ENCODE data around the gene ZNF516.
A peak's percentile ranks its signal among the peaks of the same experiment; 100 is the strongest.

Gene ZNF516

DNA sequence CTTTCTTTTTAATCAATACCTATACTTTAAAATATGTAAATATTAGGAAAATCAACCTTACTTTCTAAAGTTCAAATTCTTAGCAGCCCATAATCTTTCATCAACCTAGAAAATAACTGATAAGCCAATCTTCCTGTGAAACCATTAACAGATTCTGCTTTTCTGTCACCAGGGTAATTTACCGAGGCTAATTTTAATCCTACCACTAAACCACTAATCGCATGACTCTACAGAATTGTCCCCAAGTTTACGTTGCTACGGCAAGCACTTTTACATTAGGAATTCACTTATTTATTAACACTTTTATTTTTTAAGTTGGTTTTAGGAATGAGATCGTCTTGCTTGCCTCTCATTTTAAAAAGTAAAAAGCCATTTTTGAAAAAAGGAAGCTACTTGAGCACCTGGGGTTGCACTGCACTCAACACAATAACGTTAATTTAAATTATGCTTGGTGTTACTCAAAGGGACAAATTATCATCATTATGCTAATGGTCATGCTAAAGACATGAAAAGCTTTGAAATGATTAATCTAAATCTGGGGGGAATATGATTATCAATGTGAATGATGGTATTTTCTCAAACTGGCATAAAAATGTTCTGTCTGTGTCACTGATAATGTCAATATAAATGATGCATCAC, 10.2 kb downstream of the ZNF516 start:
- Histone ChIP-seq H3K9ac (ENCODE audit: low read length) (no peak overlapping the region), H4K8ac (ENCODE audit: low read length) (no peak overlapping the region), H3K4ac (ENCODE audit: low read depth in 1 of 2, low read length in 2 of 2) (no peak overlapping the region), H3K9me3 (ENCODE audit: control insufficient read depth, low read length) (no peaks in the 10 kb centered on the region), H2BK15ac (ENCODE audit: low read depth, poor library complexity, severe bottlenecking) (no peak overlapping the region), H4K91ac (ENCODE audit: low read length) (no peak overlapping the region), H2BK5ac (ENCODE audit: low read depth, low read length, poor library complexity, severe bottlenecking) (no peak overlapping the region), H3K27ac (ENCODE audit: low read length, poor library complexity, severe bottlenecking) (no peak overlapping the region), H3K4me2 (ENCODE audit: low read length, poor library complexity, severe bottlenecking) (no peak overlapping the region), H3K4me3 (ENCODE audit: insufficient read depth in 1 of 2, low read depth in 1 of 2, low read length in 2 of 2) (no peak overlapping the region), H3K14ac (ENCODE audit: low read length in 2 of 2) (no peak overlapping the region), H2BK120ac (ENCODE audit: low read depth, low read length) (no peak overlapping the region), H2AK5ac (ENCODE audit: low read length, severe bottlenecking) (no peak overlapping the region), H2BK12ac (ENCODE audit: low read length in 2 of 2) (no peak overlapping the region), H2AFZ (ENCODE audit: low read depth, low read length) (no peak overlapping the region), H3K27me3 (ENCODE audit: control insufficient read depth in 1 of 2, insufficient read depth in 1 of 2, low read length in 2 of 2) (no peaks in the 10 kb centered on the region), H3K18ac (ENCODE audit: low read depth in 1 of 2, low read length in 2 of 2) (no peak overlapping the region), H3K36me3 (ENCODE audit: control insufficient read depth in 1 of 2, insufficient read depth in 2 of 2, low read depth in 1 of 2, low read length in 2 of 2) (peaks cover 10 to 20% of the 10 kb centered on the region in 2 experiments), H3K23ac (ENCODE audit: low read length in 2 of 2) (no peak overlapping the region), H3K4me1 (ENCODE audit: control insufficient read depth, insufficient read depth, low read depth, low read length) (peaks cover 19% of the 10 kb centered on the region), H3K79me1 (replicated peaks; ENCODE audit: low read length, poor library complexity, severe bottlenecking) (peaks cover 20% of the 10 kb centered on the region)
- 84% methylated on average over 4 of the region's 6 CpGs for WGBS
- DNase-seq: no peak

DNA sequence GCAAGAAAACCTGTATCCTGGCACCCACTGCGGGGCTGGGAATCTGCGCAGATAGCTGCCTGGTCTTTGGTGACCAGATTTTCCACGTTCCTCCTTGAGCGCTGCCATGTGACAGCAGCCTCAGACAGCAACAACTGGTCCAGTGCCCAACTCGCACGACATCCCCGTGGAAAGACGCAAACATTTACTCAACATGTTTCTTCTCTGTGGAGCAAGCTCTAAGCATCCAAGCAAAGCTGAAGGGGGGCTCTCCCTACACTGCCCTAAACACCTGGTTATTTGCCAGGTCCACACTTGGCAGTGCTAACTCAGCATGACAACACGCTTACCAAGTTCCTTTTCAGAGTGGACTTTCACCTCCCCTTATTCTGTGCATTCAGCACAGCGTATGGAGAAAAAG, 11.3 kb downstream of the ZNF516 start:
- H3K9me3 ChIP-seq (ENCODE audit: control insufficient read depth, low read length): no peaks in the 10 kb centered on the region
- H2BK12ac ChIP-seq (ENCODE audit: low read length in 2 of 2): no peak overlapping the region
- H3K79me1 ChIP-seq (replicated peaks; ENCODE audit: low read length, poor library complexity, severe bottlenecking): peaks cover 25% of the 10 kb centered on the region

DNA sequence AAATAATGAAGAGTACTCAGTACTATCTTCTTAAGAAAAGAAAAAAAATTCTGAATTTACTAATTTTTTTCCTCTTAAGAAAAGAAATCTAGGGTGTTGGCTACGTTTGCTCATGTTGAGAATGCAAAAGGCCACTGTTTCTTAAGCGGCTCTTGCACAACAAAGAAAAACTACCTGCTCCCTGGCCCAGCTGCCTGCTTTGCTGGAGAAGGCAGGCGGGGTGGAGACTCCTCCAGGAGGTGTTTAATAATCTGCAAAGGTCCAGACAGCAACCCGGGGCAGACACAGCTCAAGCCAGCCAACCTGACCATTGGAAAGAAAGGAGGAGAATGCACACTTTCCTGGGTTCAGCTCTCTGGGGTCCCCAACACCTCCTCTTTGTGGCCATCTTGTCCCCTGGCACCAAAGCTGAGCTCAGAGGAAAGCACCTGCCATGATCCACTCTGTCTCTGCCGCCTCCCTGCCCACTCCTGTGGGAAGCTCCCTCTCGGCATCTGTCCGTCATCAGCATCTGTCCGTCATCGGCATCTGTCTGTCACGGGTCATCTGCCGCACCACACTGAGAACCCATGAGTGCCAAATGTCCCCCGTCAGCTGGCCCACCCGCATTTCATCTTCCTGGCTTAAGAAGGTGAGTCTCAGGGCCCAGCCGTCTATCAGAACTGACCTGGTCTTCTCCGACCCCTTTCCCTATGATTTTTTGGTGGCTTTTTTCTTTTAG, 11.9 kb downstream of the ZNF516 start:
- no peak overlapping the region for H2BK12ac ChIP-seq (ENCODE audit: low read length in 2 of 2)
- no peaks in the 10 kb centered on the region for H3K27me3 ChIP-seq (ENCODE audit: control insufficient read depth in 1 of 2, insufficient read depth in 1 of 2, low read length in 2 of 2)
- no peak overlapping the region for H3K4me3 ChIP-seq (ENCODE audit: insufficient read depth in 1 of 2, low read depth in 1 of 2, low read length in 2 of 2)
- H2BK5ac ChIP-seq (ENCODE audit: low read depth, low read length, poor library complexity, severe bottlenecking): no peak overlapping the region
- H2AK5ac ChIP-seq (ENCODE audit: low read length, severe bottlenecking): no peak overlapping the region
- H3K79me1 ChIP-seq (replicated peaks; ENCODE audit: low read length, poor library complexity, severe bottlenecking): peaks cover 25% of the 10 kb centered on the region
- DNase-seq: no peak
- no peak overlapping the region for H3K23ac ChIP-seq (ENCODE audit: low read length in 2 of 2)
- peaks cover 18% of the 10 kb centered on the region for H3K4me1 ChIP-seq (ENCODE audit: control insufficient read depth, insufficient read depth, low read depth, low read length)
- no peak overlapping the region for H3K4me2 ChIP-seq (ENCODE audit: low read length, poor library complexity, severe bottlenecking)
- no peak overlapping the region for H2BK120ac ChIP-seq (ENCODE audit: low read depth, low read length)
- H3K9ac ChIP-seq (ENCODE audit: low read length): no peak overlapping the region
- no peak overlapping the region for H3K4ac ChIP-seq (ENCODE audit: low read depth in 1 of 2, low read length in 2 of 2)
- peak overlapping the region; percentile 28 for H4K8ac ChIP-seq (ENCODE audit: low read length)
- no peak overlapping the region for H2AFZ ChIP-seq (ENCODE audit: low read depth, low read length)
- no peak overlapping the region for H2BK15ac ChIP-seq (ENCODE audit: low read depth, poor library complexity, severe bottlenecking)
- 99% methylated on average over 14 of the region's 15 CpGs for WGBS
- no peak overlapping the region for H3K27ac ChIP-seq (ENCODE audit: low read length, poor library complexity, severe bottlenecking)
- no peak overlapping the region for H3K18ac ChIP-seq (ENCODE audit: low read depth in 1 of 2, low read length in 2 of 2)
- H4K91ac ChIP-seq (ENCODE audit: low read length): no peak overlapping the region
- peaks cover 10 to 20% of the 10 kb centered on the region in 2 experiments for H3K36me3 ChIP-seq (ENCODE audit: control insufficient read depth in 1 of 2, insufficient read depth in 2 of 2, low read depth in 1 of 2, low read length in 2 of 2)
- no peak overlapping the region for H3K14ac ChIP-seq (ENCODE audit: low read length in 2 of 2)
- H3K9me3 ChIP-seq (ENCODE audit: control insufficient read depth, low read length): no peaks in the 10 kb centered on the region

More for the DNA sequence above, 11.3 kb downstream of the ZNF516 start:
- Histone ChIP-seq H3K23ac (ENCODE audit: low read length in 2 of 2) (no peak overlapping the region), H3K18ac (ENCODE audit: low read depth in 1 of 2, low read length in 2 of 2) (no peak overlapping the region), H3K14ac (ENCODE audit: low read length in 2 of 2) (no peak overlapping the region), H3K4me2 (ENCODE audit: low read length, poor library complexity, severe bottlenecking) (no peak overlapping the region), H3K36me3 (ENCODE audit: control insufficient read depth in 1 of 2, insufficient read depth in 2 of 2, low read depth in 1 of 2, low read length in 2 of 2) (peaks cover 10 to 20% of the 10 kb centered on the region in 2 experiments), H3K4me1 (ENCODE audit: control insufficient read depth, insufficient read depth, low read depth, low read length) (peaks cover 19% of the 10 kb centered on the region), H4K8ac (ENCODE audit: low read length) (no peak overlapping the region), H3K27ac (ENCODE audit: low read length, poor library complexity, severe bottlenecking) (no peak overlapping the region), H3K4ac (ENCODE audit: low read depth in 1 of 2, low read length in 2 of 2) (no peak overlapping the region), H3K4me3 (ENCODE audit: insufficient read depth in 1 of 2, low read depth in 1 of 2, low read length in 2 of 2) (no peak overlapping the region), H2AK5ac (ENCODE audit: low read length, severe bottlenecking) (no peak overlapping the region), H2BK15ac (ENCODE audit: low read depth, poor library complexity, severe bottlenecking) (no peak overlapping the region), H4K91ac (ENCODE audit: low read length) (no peak overlapping the region), H3K9ac (ENCODE audit: low read length) (no peak overlapping the region), H3K27me3 (ENCODE audit: control insufficient read depth in 1 of 2, insufficient read depth in 1 of 2, low read length in 2 of 2) (no peaks in the 10 kb centered on the region), H2BK5ac (ENCODE audit: low read depth, low read length, poor library complexity, severe bottlenecking) (no peak overlapping the region), H2AFZ (ENCODE audit: low read depth, low read length) (no peak overlapping the region), H2BK120ac (ENCODE audit: low read depth, low read length) (no peak overlapping the region)
- WGBS: 98% methylated on average over 10 of the region's 10 CpGs
- DNase-seq: no peak

DNA sequence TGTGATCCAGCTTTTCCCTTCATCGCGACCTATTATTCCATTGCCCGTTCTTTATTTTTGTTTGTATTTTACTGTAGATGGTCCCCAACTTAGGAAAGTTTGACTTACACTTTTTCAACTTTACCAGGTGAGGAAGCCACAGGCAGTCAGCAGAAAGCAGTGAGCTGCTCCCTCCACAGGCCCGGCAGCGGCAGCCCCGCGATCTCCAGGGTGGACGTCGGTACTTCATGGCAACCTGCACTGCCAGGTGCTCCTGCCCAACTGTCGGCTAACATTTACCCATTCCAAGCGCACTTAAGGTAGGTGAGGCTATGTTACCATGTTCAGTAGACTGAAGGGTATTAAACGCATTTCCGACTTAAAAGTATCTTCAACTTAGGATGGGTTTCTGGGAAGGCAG, 12.8 kb downstream of the ZNF516 start:
- Histone ChIP-seq H3K9ac (ENCODE audit: low read length) (no peak overlapping the region), H3K27ac (ENCODE audit: low read length, poor library complexity, severe bottlenecking) (no peak overlapping the region), H3K9me3 (ENCODE audit: control insufficient read depth, low read length) (no peaks in the 10 kb centered on the region), H2AK5ac (ENCODE audit: low read length, severe bottlenecking) (no peak overlapping the region), H3K36me3 (ENCODE audit: control insufficient read depth in 1 of 2, insufficient read depth in 2 of 2, low read depth in 1 of 2, low read length in 2 of 2) (peaks cover 10 to 20% of the 10 kb centered on the region in 2 experiments), H2BK12ac (ENCODE audit: low read length in 2 of 2) (no peak overlapping the region), H2AFZ (ENCODE audit: low read depth, low read length) (no peak overlapping the region), H3K4me2 (ENCODE audit: low read length, poor library complexity, severe bottlenecking) (no peak overlapping the region), H3K4ac (ENCODE audit: low read depth in 1 of 2, low read length in 2 of 2) (no peak overlapping the region), H2BK120ac (ENCODE audit: low read depth, low read length) (no peak overlapping the region), H3K18ac (ENCODE audit: low read depth in 1 of 2, low read length in 2 of 2) (no peak overlapping the region), H3K79me1 (replicated peaks; ENCODE audit: low read length, poor library complexity, severe bottlenecking) (peaks cover 25% of the 10 kb centered on the region), H2BK5ac (ENCODE audit: low read depth, low read length, poor library complexity, severe bottlenecking) (no peak overlapping the region), H4K8ac (ENCODE audit: low read length) (no peak overlapping the region), H4K91ac (ENCODE audit: low read length) (no peak overlapping the region), H2BK15ac (ENCODE audit: low read depth, poor library complexity, severe bottlenecking) (no peak overlapping the region), H3K4me3 (ENCODE audit: insufficient read depth in 1 of 2, low read depth in 1 of 2, low read length in 2 of 2) (no peak overlapping the region), H3K23ac (ENCODE audit: low read length in 2 of 2) (peak overlapping the region in 1 of 2 experiments; percentile 23), H3K4me1 (ENCODE audit: control insufficient read depth, insufficient read depth, low read depth, low read length) (peaks cover 11% of the 10 kb centered on the region), H3K27me3 (ENCODE audit: control insufficient read depth in 1 of 2, insufficient read depth in 1 of 2, low read length in 2 of 2) (no peaks in the 10 kb centered on the region), H3K14ac (ENCODE audit: low read length in 2 of 2) (no peak overlapping the region)
- DNase-seq: no peak
- WGBS: 94% methylated on average over 10 of the region's 13 CpGs
